Measurements from ENCODE around the gene SBF2.

GRCh38 chr11:9823439-9823838 lies 470.6 kb downstream of the SBF2 start:
- no peak for TF ChIP-seq TAF1 (IDR thresholded peaks at IDR 0.05; ENCODE audit: low read depth, low read length)
- TF ChIP-seq POLR2A (IDR thresholded peaks at IDR 0.05; ENCODE audit: low read depth, low read length), result no peak
